ENCODE results near the gene TF. TPM values are rescaled to one million over a fixed set of nuclear protein-coding genes. Genes with fewer than 3 reads are reported as not detected.

Gene TF
- total and polyA plus RNA-seq, 2 experiments from 2014 or later: 0.05 TPM; not detected in 1

DNA sequence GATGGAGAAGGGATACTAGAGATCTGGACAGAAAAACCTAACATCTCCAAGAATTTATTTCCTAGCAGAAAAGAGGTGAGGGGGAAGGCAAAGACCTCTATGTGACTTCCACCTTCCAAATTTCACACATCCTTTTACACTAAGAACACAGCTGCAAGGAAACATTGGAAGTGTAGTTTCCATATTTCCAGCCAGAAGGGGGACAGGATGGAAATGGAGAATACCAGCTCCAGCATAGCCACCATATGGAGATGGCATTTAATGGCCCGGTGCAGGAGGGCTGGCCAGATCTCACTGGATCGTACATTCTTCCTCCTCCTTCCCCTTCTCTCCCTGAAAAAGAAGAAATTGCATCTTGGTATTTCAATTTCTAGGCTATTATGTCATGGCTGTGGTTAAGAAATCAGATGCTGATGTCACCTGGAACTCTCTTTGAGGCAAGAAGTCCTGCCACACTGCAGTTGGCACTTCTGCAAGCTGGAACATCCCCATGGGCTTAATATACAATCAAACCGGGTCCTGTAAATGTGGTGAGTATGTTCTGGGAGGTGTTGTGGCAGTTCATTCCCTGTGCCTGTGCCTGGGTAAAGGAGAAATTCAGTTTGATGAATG is 36.9 kb upstream of the TF start:
- in situ Hi-C loops (cut with MboI): no loop called here
- Histone ChIP-seq H3K4me2 (ENCODE audit: unreplicated experiment) (no peak overlapping the region), H3K9me2 (ENCODE audit: insufficient read depth) (no peaks in the 10 kb centered on the region), H3K4me3 (no peak overlapping the region), H3K79me2 (ENCODE audit: insufficient read depth) (no peaks in the 10 kb centered on the region), H4K20me1 (ENCODE audit: insufficient read depth) (no peaks in the 10 kb centered on the region), H3K9ac (no peak overlapping the region), H3K9me3 (ENCODE audit: low read depth) (no peaks in the 10 kb centered on the region), H3K36me3 (ENCODE audit: low read depth) (no peaks in the 10 kb centered on the region), H3K27ac (no peak overlapping the region), H3F3A (ENCODE audit: insufficient read depth) (no peaks in the 10 kb centered on the region), H3K27me3 (replicated peaks; ENCODE audit: insufficient read depth) (peaks cover 10% of the 10 kb centered on the region), H2AFZ (no peak overlapping the region), H3K4me1 (ENCODE audit: insufficient read depth) (no peaks in the 10 kb centered on the region)
- WGBS, 2 experiments (ENCODE audit: low coverage in 1 of 2, low lambda C conversion rate in 2 of 2, missing lambda C conversion rate in 2 of 2): 53 to 65% methylated on average over 3 of the region's 3 CpGs
- no peak for TF ChIP-seq EZH2 (IDR thresholded peaks at IDR 0.05; ENCODE audit: insufficient read depth, poor library complexity, severe bottlenecking)
- no peak for TF ChIP-seq EZH2phosphoT487 (IDR thresholded peaks at IDR 0.05; ENCODE audit: insufficient read depth, low read depth)
- DNase-seq: no peak

DNA sequence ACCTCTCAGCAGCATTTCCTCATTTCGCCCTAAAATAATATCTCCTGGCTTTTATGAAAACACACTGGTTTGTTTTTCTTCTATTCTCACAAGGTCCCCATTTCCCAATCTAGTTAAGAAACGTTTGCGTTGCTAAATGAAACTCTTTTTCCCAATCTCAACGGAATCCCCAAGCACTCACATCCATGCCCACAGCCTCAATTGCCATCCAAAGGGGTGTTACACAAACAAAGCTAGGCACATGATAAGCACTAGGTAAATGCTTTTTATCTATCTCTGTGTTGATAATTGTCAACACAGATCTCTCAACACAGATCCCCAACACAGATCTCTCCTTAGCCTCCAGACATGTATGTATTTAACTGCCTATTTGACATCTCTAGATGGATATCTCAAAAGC is 35.2 kb upstream of the TF start:
- H3K4me3 ChIP-seq: no peak overlapping the region
- H3K36me3 ChIP-seq (ENCODE audit: low read depth): no peaks in the 10 kb centered on the region
- H3K27me3 ChIP-seq (replicated peaks; ENCODE audit: insufficient read depth): peaks cover 14% of the 10 kb centered on the region
- TF ChIP-seq EZH2 (IDR thresholded peaks at IDR 0.05; ENCODE audit: insufficient read depth, poor library complexity, severe bottlenecking) (no peak), EZH2phosphoT487 (IDR thresholded peaks at IDR 0.05; ENCODE audit: insufficient read depth, low read depth) (no peak)
- H3K4me1 ChIP-seq (ENCODE audit: insufficient read depth): no peaks in the 10 kb centered on the region
- no peak overlapping the region for H3K4me2 ChIP-seq (ENCODE audit: unreplicated experiment)
- H4K20me1 ChIP-seq (ENCODE audit: insufficient read depth): no peaks in the 10 kb centered on the region
- DNase-seq: no peak
- H2AFZ ChIP-seq: no peak overlapping the region
- no peaks in the 10 kb centered on the region for H3F3A ChIP-seq (ENCODE audit: insufficient read depth)
- in situ Hi-C loops (cut with MboI): no loop called here
- 41 to 46% methylated on average over 4 of the region's 4 CpGs for WGBS, 2 experiments (ENCODE audit: low coverage in 1 of 2, low lambda C conversion rate in 2 of 2, missing lambda C conversion rate in 2 of 2)
- H3K9ac ChIP-seq: no peak overlapping the region
- H3K9me3 ChIP-seq (ENCODE audit: low read depth): no peaks in the 10 kb centered on the region
- H3K27ac ChIP-seq: no peak overlapping the region
- no peaks in the 10 kb centered on the region for H3K9me2 ChIP-seq (ENCODE audit: insufficient read depth)
- no peaks in the 10 kb centered on the region for H3K79me2 ChIP-seq (ENCODE audit: insufficient read depth)

DNA sequence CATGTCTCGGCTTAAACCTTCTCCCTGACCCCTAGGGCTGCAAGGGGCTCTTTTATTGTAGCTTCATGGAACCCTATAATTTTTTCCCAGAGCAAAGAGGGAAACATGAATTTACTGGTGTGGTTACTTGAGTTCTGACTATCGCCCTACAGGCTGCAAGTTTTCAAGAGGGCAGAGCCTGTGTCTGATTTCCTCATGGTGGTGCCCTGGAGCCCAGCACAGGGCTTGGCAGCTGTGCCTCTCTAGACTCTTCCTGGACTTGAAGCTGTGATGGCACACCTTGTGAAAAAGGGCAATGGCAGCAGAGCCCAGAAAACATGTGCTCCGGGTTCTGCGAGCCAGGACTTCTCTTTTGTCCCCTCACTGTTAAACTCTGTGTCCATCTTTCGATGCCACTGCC is 34.2 kb upstream of the TF start:
- no peak for DNase-seq
- Histone ChIP-seq H3K27me3 (replicated peaks; ENCODE audit: insufficient read depth) (peaks cover 8% of the 10 kb centered on the region; the same call in 1 of the 2 replicates), H3K4me1 (ENCODE audit: insufficient read depth) (no peaks in the 10 kb centered on the region), H3K9ac (no peak overlapping the region), H3K36me3 (ENCODE audit: low read depth) (no peaks in the 10 kb centered on the region), H3K27ac (no peak overlapping the region), H3F3A (ENCODE audit: insufficient read depth) (no peaks in the 10 kb centered on the region), H4K20me1 (ENCODE audit: insufficient read depth) (no peaks in the 10 kb centered on the region), H3K79me2 (ENCODE audit: insufficient read depth) (no peaks in the 10 kb centered on the region), H3K4me3 (no peak overlapping the region), H2AFZ (no peak overlapping the region), H3K9me2 (ENCODE audit: insufficient read depth) (no peaks in the 10 kb centered on the region), H3K4me2 (ENCODE audit: unreplicated experiment) (no peak overlapping the region), H3K9me3 (ENCODE audit: low read depth) (no peaks in the 10 kb centered on the region)
- TF ChIP-seq EZH2 (IDR thresholded peaks at IDR 0.05; ENCODE audit: insufficient read depth, poor library complexity, severe bottlenecking) (no peak), EZH2phosphoT487 (IDR thresholded peaks at IDR 0.05; ENCODE audit: insufficient read depth, low read depth) (no peak)
- 46 to 57% methylated on average over 5 of the region's 5 CpGs for WGBS, 2 experiments (ENCODE audit: low coverage in 1 of 2, low lambda C conversion rate in 2 of 2, missing lambda C conversion rate in 2 of 2)
- in situ Hi-C loops (cut with MboI): no loop called here

DNA sequence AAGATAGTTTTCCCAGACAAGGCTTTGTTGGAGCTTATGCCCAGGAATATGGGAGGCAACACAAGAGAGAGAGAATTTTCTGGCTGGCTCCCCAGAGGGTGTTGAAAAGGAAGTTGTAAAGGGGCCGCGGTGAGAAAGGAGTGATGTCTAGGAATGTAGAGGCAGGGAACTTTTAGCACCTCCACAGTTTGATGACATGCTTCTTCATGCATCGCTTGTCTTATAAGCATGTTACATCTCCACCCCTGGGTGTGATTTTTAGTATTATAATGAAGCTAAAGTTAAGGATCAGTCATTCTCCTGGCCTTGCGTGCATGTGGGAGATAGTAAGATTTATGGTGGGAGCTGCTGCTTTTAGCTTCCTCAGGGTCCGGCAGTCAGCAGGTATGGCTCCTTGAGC is 32.8 kb upstream of the TF start:
- Histone ChIP-seq H3K4me3 (no peak overlapping the region), H3K9me3 (ENCODE audit: low read depth) (no peaks in the 10 kb centered on the region), H3K36me3 (ENCODE audit: low read depth) (no peaks in the 10 kb centered on the region), H4K20me1 (ENCODE audit: insufficient read depth) (no peaks in the 10 kb centered on the region), H3K4me1 (ENCODE audit: insufficient read depth) (no peaks in the 10 kb centered on the region), H3K9ac (no peak overlapping the region), H3K79me2 (ENCODE audit: insufficient read depth) (no peaks in the 10 kb centered on the region), H3F3A (ENCODE audit: insufficient read depth) (no peaks in the 10 kb centered on the region), H3K27ac (no peak overlapping the region), H2AFZ (no peak overlapping the region), H3K27me3 (replicated peaks; ENCODE audit: insufficient read depth) (peaks cover 4% of the 10 kb centered on the region; the same call in 1 of the 2 replicates), H3K4me2 (ENCODE audit: unreplicated experiment) (no peak overlapping the region), H3K9me2 (ENCODE audit: insufficient read depth) (no peaks in the 10 kb centered on the region)
- in situ Hi-C loops (cut with MboI): no loop called here
- TF ChIP-seq EZH2 (IDR thresholded peaks at IDR 0.05; ENCODE audit: insufficient read depth, poor library complexity, severe bottlenecking): no peak
- no peak for TF ChIP-seq EZH2phosphoT487 (IDR thresholded peaks at IDR 0.05; ENCODE audit: insufficient read depth, low read depth)
- WGBS, 2 experiments (ENCODE audit: low coverage in 1 of 2, low lambda C conversion rate in 2 of 2, missing lambda C conversion rate in 2 of 2): 58 to 61% methylated on average over 5 of the region's 5 CpGs
- DNase-seq: no peak

Data from GM23248 (cell line).